Lung (tissue), 12 donors: ENCODE data around the gene SNTA1. TPM values are rescaled to one million over a fixed set of nuclear protein-coding genes. Genes with fewer than 3 reads are reported as not detected.
"Not testable (repeated sequence)": the region's sequence is repeated elsewhere in the genome, so short reads cannot be mapped to it uniquely, and the experiment has no call there.

Experiments
- ATAC-seq: fragments of 200-7000 bp; cut with Tn5 transposase; one replicate; pipeline ENCODE4 v1.9.1; 2020; ENCODE audit warnings: moderate number of reproducible peaks; ENCODE audit not compliant: insufficient read depth, low FRiP score
- DNase-seq, 3 donors: peaks; one replicate each; pipeline ENCODE4 v3.0.0-alpha.2; 2013 to 2017
- H3K27ac ChIP-seq, 2 donors: one replicate each; pipeline ENCODE4 v1.5.1; 2013; ENCODE audit warnings: mild to moderate bottlenecking in 2 of 2, moderate library complexity in 2 of 2, control low read depth in 1 of 2, inconsistent platforms in 1 of 2, low read depth in 1 of 2, low read length in 1 of 2
- H3K27me3 ChIP-seq, 3 donors: one replicate each; pipeline ENCODE4 v1.5.1; 2013; ENCODE audit warnings: low read length in 2 of 3; ENCODE audit not compliant: control insufficient read depth in 3 of 3, insufficient read depth in 3 of 3
- H3K36me3 ChIP-seq, 4 donors: one replicate each; pipeline ENCODE4 v1.5.1; 2013; ENCODE audit warnings: low read length in 4 of 4, mild to moderate bottlenecking in 1 of 4, moderate library complexity in 1 of 4; ENCODE audit not compliant: control insufficient read depth in 4 of 4, insufficient read depth in 4 of 4
- H3K4me1 ChIP-seq, 5 donors: one replicate each; pipeline ENCODE4 v1.5.1; 2013; ENCODE audit warnings: low read length in 5 of 5, mild to moderate bottlenecking in 2 of 5, moderate library complexity in 1 of 5; ENCODE audit not compliant: control insufficient read depth in 5 of 5, insufficient read depth in 5 of 5
- H3K4me3 ChIP-seq: one replicate; pipeline ENCODE4 v1.5.1; 2013; ENCODE audit warnings: mild to moderate bottlenecking, control low read depth, moderate library complexity
- H3K9ac ChIP-seq, 2 donors: one replicate each; pipeline ENCODE4 v1.5.1; 2013; ENCODE audit warnings: low read length in 2 of 2, control low read depth in 1 of 2; ENCODE audit not compliant: insufficient read depth in 1 of 2
- H3K9me3 ChIP-seq, 4 donors: one replicate each; pipeline ENCODE4 v1.5.1; 2013; ENCODE audit warnings: low read length in 3 of 4, mild to moderate bottlenecking in 1 of 4, moderate library complexity in 1 of 4; ENCODE audit not compliant: control insufficient read depth in 4 of 4, insufficient read depth in 3 of 4
- WGBS, 2 donors: extraction: QIAGEN DNeasy Blood & Tissue Kit; methylation state at CpG; one replicate each; pipeline ENCODE4 v1.1.7; 2013; 5-methylcytosine and 5-hydroxymethylcytosine counted together
- polyA plus RNA-seq, 2 donors: library from polyadenylated mRNA; stranded (reverse); fragments of 200-250 nt; gene quantifications; one replicate each; pipeline ENCODE4 v1.2.1, GENCODE V29; 2013
- total RNA-seq, 2 donors: library from RNA; depleted of rRNA in 1 of 2; stranded (reverse); fragments of >200 nt in 1 of 2; gene quantifications; one replicate each; pipeline ENCODE4 v1.2.1, GENCODE V29; 2014 to 2021
- TF ChIP-seq, protein P1 (sequence below): IDR thresholded peaks from 2 replicates; pipeline ENCODE4 v1.5.1; 2012; ENCODE audit warnings: mild to moderate bottlenecking; ENCODE audit errors: control extremely low read depth, extremely low read depth
- donor health status: control.
- donor health status: control.
- donor health status: Bipolar disorder and iron deficiency.
- donor health status: healthy.
- donor health status: DM: yes; HTN: yes; CAD: no.

SNTA1 gene
- total and polyA plus RNA-seq, 4 donors, result 3.7 to 9.9 (median 6.8) TPM

DNA sequence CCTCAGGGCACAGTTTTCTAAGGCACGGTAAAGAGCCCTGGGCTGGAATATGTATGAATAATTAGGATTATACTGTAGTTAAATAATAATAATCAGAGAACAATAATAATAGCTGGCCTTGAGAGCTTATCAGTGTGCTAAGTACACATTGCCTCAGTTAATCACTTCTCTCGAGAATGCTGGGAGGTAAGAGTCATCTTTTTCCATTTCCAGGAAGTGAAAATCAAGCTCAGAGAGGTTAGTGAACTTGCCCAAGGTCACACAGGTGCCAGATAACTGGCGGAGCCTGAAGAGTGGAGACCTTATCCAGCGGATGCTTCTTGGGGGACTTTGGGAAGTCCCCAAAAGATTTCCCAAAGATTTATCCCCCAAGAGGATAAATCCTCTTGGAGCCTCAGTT lies 26.9 kb upstream of the SNTA1 start:
- H3K4me1 ChIP-seq, result peaks cover 0 to 4% (median 0%) of the 10 kb centered on the region in 5 donors
- TF ChIP-seq, protein P1, sequence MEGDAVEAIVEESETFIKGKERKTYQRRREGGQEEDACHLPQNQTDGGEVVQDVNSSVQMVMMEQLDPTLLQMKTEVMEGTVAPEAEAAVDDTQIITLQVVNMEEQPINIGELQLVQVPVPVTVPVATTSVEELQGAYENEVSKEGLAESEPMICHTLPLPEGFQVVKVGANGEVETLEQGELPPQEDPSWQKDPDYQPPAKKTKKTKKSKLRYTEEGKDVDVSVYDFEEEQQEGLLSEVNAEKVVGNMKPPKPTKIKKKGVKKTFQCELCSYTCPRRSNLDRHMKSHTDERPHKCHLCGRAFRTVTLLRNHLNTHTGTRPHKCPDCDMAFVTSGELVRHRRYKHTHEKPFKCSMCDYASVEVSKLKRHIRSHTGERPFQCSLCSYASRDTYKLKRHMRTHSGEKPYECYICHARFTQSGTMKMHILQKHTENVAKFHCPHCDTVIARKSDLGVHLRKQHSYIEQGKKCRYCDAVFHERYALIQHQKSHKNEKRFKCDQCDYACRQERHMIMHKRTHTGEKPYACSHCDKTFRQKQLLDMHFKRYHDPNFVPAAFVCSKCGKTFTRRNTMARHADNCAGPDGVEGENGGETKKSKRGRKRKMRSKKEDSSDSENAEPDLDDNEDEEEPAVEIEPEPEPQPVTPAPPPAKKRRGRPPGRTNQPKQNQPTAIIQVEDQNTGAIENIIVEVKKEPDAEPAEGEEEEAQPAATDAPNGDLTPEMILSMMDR, result no peak
- H3K9ac ChIP-seq, result no peak overlapping the region
- no peak overlapping the region for H3K27ac ChIP-seq
- 76 to 82% methylated on average over 4 of the region's 4 CpGs for WGBS, 2 donors
- no peak for ATAC-seq
- no peak overlapping the region for H3K4me3 ChIP-seq
- H3K36me3 ChIP-seq, result no peaks in the 10 kb centered on the region
- no peaks in the 10 kb centered on the region for H3K27me3 ChIP-seq
- H3K9me3 ChIP-seq, result no peaks in the 10 kb centered on the region
- no peak for DNase-seq

- H3K4me3 ChIP-seq, result no peak overlapping the region
- DNase-seq (no peak), ATAC-seq (no peak)
- 35 to 78% methylated on average over 3 of the region's 3 CpGs for WGBS, 2 donors
- no peaks in the 10 kb centered on the region for H3K4me1 ChIP-seq
- no peaks in the 10 kb centered on the region for H3K27me3 ChIP-seq
- TF ChIP-seq, protein P1, result no peak
- H3K9ac ChIP-seq, result no peak overlapping the region
- no peak overlapping the region for H3K27ac ChIP-seq
- H3K9me3 ChIP-seq, result no peaks in the 10 kb centered on the region
- no peaks in the 10 kb centered on the region for H3K36me3 ChIP-seq
Measured at GRCh38 chr20:33466303-33466646, 22.7 kb upstream of the SNTA1 start.

GRCh38 chr20:33465481-33466302 lies 22.1 kb upstream of the SNTA1 start:
- H3K9ac ChIP-seq, result no peak overlapping the region
- WGBS, 2 donors, result 65 to 70% methylated on average over 9 of the region's 9 CpGs
- DNase-seq, result no peak
- no peak overlapping the region for H3K4me3 ChIP-seq
- TF ChIP-seq, protein P1, result no peak
- no peaks in the 10 kb centered on the region for H3K9me3 ChIP-seq
- no peak for ATAC-seq
- H3K27ac ChIP-seq, result no peak overlapping the region
- H3K4me1 ChIP-seq, result no peaks in the 10 kb centered on the region
- no peaks in the 10 kb centered on the region for H3K27me3 ChIP-seq
- H3K36me3 ChIP-seq, result no peaks in the 10 kb centered on the region

DNA sequence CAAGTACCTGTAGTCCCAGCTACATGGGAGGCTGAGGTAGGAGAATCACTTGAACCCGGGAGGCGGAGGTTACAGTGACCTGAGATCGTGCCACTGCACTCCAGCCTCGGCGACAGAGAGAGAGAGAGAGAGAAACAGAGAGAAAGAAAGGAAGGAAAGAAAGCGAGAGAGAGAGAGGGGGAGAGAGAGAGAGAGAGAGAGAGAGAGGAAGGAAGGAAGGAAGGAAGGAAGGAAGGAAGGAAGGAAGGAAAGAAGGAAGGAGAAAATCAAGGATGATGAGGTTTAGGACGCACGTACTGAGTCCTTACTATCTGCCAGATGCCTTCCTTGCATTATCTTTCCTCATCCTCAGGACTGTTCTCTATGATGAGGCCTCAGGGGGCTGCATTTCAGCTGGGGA lies 21.2 kb upstream of the SNTA1 start:
- not testable (repeated sequence) for H3K36me3 ChIP-seq, DNase-seq, H3K9ac ChIP-seq, H3K4me1 ChIP-seq, H3K27me3 ChIP-seq, H3K27ac ChIP-seq, H3K4me3 ChIP-seq, ATAC-seq, H3K9me3 ChIP-seq
- 78 to 85% methylated on average over 8 of the region's 8 CpGs for WGBS, 2 donors
